NCI-H226 (cell line): Measurements from ENCODE around the gene APC.

Experiments
- DNase-seq: peaks from one replicate; pipeline ENCODE4 v3.0.0-alpha.2; 2015

APC gene

GRCh38 chr5:112717506-112718082 lies 20.1 kb upstream of the APC start:
- DNase-seq: no peak

- DNase-seq: no peak
Measured at GRCh38 chr5:112718344-112718743, 19.3 kb upstream of the APC start.

- no peak for DNase-seq
Measured at GRCh38 chr5:112720576-112720975, 17.1 kb upstream of the APC start.

GRCh38 chr5:112724901-112725300 lies 12.8 kb upstream of the APC start:
- no peak for DNase-seq

GRCh38 chr5:112729630-112730029 lies 8.1 kb upstream of the APC start:
- DNase-seq: no peak

- DNase-seq: no peak
Measured at GRCh38 chr5:112732131-112732530, 5.6 kb upstream of the APC start.

GRCh38 chr5:112733586-112733985 lies 4.1 kb upstream of the APC start:
- DNase-seq: no peak

- no peak for DNase-seq
Measured at GRCh38 chr5:112734597-112734996, 3.1 kb upstream of the APC start.

GRCh38 chr5:112735702-112736101 lies 2.0 kb upstream of the APC start:
- no peak for DNase-seq

GRCh38 chr5:112737070-112737462 lies 619 bp upstream of the APC start:
- no peak for DNase-seq

GRCh38 chr5:112738191-112738560 lies 491 bp downstream of the APC start:
- no peak for DNase-seq

GRCh38 chr5:112742424-112742823 lies 4.7 kb downstream of the APC start:
- no peak for DNase-seq

- DNase-seq: no peak
Measured at GRCh38 chr5:112743631-112744030, 5.9 kb downstream of the APC start.

GRCh38 chr5:112752335-112752734 lies 14.7 kb downstream of the APC start:
- DNase-seq: no peak

- no peak for DNase-seq
Measured at GRCh38 chr5:112755703-112756102, 18.0 kb downstream of the APC start.

GRCh38 chr5:112757468-112758208 lies 20.0 kb downstream of the APC start:
- no peak for DNase-seq

GRCh38 chr5:112758676-112759075 lies 21.0 kb downstream of the APC start:
- DNase-seq: no peak

GRCh38 chr5:112762113-112762810 lies 24.6 kb downstream of the APC start:
- DNase-seq: peak; percentile 43

GRCh38 chr5:112763165-112763564 lies 25.5 kb downstream of the APC start:
- no peak for DNase-seq

GRCh38 chr5:112772124-112772523 lies 34.4 kb downstream of the APC start:
- DNase-seq: no peak

GRCh38 chr5:112776301-112776856 lies 38.7 kb downstream of the APC start:
- peak; percentile 71 for DNase-seq

- DNase-seq: peak; percentile 19
Measured at GRCh38 chr5:112779531-112779930, 41.8 kb downstream of the APC start.

GRCh38 chr5:112784726-112785125 lies 47.0 kb downstream of the APC start:
- DNase-seq: no peak

- DNase-seq: no peak
Measured at GRCh38 chr5:112787261-112787660, 49.6 kb downstream of the APC start.
